Fibroblast of lung (primary cell): Measurements from ENCODE around the gene TSR3. TPM values are rescaled to one million over a fixed set of nuclear protein-coding genes. Genes with fewer than 3 reads are reported as not detected.

Source experiments
- DNase-seq, 2 donors: peaks; one replicate each; pipeline versions ENCODE4 v3.0.0 to v3.0.0-alpha.2; 2010; ENCODE audit warnings: low read depth in 2 of 2
- H2AFZ ChIP-seq: 2 replicates; pipeline ENCODE4 v1.5.1; 2012; ENCODE audit warnings: low read length, control low read depth, inconsistent platforms
- H3K27ac ChIP-seq: 2 replicates; pipeline ENCODE4 v1.5.1; 2011; ENCODE audit warnings: low read length, control low read depth; ENCODE audit not compliant: insufficient read depth
- H3K27me3 ChIP-seq: 2 replicates; pipeline ENCODE4 v1.5.1; 2011; ENCODE audit warnings: mild to moderate bottlenecking, low read length; ENCODE audit not compliant: control insufficient read depth, insufficient read depth
- H3K36me3 ChIP-seq: 2 replicates; pipeline ENCODE4 v1.5.1; 2011; ENCODE audit warnings: low read length; ENCODE audit not compliant: control insufficient read depth, insufficient read depth
- H3K4me1 ChIP-seq: 2 replicates; pipeline ENCODE4 v1.5.1; 2011; ENCODE audit warnings: low read length; ENCODE audit not compliant: control insufficient read depth, insufficient read depth; ENCODE audit errors: extremely low read depth
- H3K4me2 ChIP-seq: 2 replicates; pipeline ENCODE4 v1.5.1; 2011; ENCODE audit warnings: low read length, control low read depth; ENCODE audit not compliant: insufficient read depth; ENCODE audit errors: extremely low read depth
- H3K4me3 ChIP-seq, 4 experiments: fragments of 200-600 bp in 1 of 4; sonication (generic) in 1 of 4; replicated peaks in 1 of 4; 2 replicates each; pipeline ENCODE4 v1.5.1; 2011 to 2016; ENCODE audit warnings: low read length in 4 of 4, low read depth in 3 of 4, mild to moderate bottlenecking in 3 of 4, control low read depth in 2 of 4, inconsistent platforms in 1 of 4, mixed read lengths in 1 of 4; ENCODE audit not compliant: insufficient read depth in 1 of 4; ENCODE audit errors: control extremely low read depth in 1 of 4
- H3K79me2 ChIP-seq: 2 replicates; pipeline ENCODE4 v1.5.1; 2012; ENCODE audit warnings: mild to moderate bottlenecking, low read length, inconsistent platforms; ENCODE audit not compliant: control insufficient read depth, insufficient read depth
- H3K9ac ChIP-seq: 2 replicates; pipeline ENCODE4 v1.5.1; 2011; ENCODE audit warnings: mild to moderate bottlenecking, low read length, control low read depth; ENCODE audit not compliant: insufficient read depth
- H3K9me3 ChIP-seq: 2 replicates; pipeline ENCODE4 v1.5.1; 2012; ENCODE audit warnings: low read depth, low read length; ENCODE audit not compliant: control insufficient read depth, insufficient read depth
- H4K20me1 ChIP-seq: 2 replicates; pipeline ENCODE4 v1.5.1; 2011; ENCODE audit warnings: low read length; ENCODE audit not compliant: control insufficient read depth, insufficient read depth; ENCODE audit errors: extremely low read depth
- EZH2 ChIP-seq: IDR thresholded peaks from 2 replicates; pipeline ENCODE4 v1.5.1; 2012; ENCODE audit warnings: low read length, control low read depth, mild to moderate bottlenecking; ENCODE audit errors: missing control alignments
- polyA plus RNA-seq, 2 donors: library from polyadenylated mRNA; depleted of rRNA in 1 of 2; stranded (reverse) in 1 of 2; unstranded in 1 of 2; fragments of >200 nt; gene quantifications; 2 replicates each; pipeline ENCODE4 v1.2.1, GENCODE V29; 2011 to 2012; ENCODE audit warnings: missing spikeins in 1 of 2
- total RNA-seq: library from RNA; depleted of rRNA; stranded (reverse); fragments of >200 nt; gene quantifications from 2 replicates; pipeline ENCODE4 v1.2.1, GENCODE V29; 2014
- TF ChIP-seq, protein P1 (sequence below), 2 donors: IDR thresholded peaks in 1 of 2; conservative IDR thresholded peaks in 1 of 2; 1 replicate in 1 of 2; 2 replicates in 1 of 2; pipeline ENCODE4 v1.5.1; 2011 to 2012; ENCODE audit warnings: low read length in 2 of 2, control low read depth in 1 of 2, inconsistent platforms in 1 of 2, low read depth in 1 of 2, mild to moderate bottlenecking in 1 of 2

The TSR3 gene
- total and polyA plus RNA-seq, 2 donors (not counting 1 experiment from before 2014, with no cell fraction given) = 36.2 to 77.6 TPM

DNA sequence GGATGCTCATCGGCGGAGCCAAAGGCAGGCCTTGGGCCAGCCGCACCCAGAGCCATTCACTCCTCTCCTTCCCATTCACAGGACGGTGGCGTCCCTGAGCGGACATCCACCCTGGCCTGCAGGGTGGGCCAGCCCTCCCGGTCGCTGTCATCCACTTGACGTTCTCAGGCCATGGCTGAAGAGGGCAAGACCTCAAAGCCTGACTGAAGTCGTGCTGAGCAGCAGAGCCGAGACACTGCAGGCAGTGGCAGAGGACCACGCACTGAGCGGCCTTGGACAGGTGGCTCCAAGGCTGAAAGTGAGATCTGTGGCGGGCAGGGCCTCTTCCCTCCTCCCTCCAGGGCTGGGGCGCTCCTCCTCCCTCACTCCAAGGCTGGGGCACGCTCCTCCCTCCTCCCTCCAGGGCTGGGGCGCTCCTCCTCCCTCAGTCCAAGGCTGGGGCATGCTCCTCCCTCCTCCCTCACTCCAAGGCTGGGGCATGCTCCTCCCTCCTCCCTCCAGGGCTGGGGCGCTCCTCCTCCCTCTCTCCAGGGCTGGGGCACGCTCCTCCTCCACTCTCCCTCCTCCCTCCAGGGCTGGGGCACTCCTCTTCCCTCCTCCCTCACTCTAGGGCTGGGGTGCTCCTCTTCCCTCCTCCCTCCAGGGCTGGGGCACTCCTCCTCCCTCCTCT, 24.2 kb upstream of the TSR3 start:
- Histone ChIP-seq H3K4me3 (no peak overlapping the region), H3K36me3 (peaks cover 3% of the 10 kb centered on the region), H3K4me2 (no peak overlapping the region), H3K27me3 (no peaks in the 10 kb centered on the region), H4K20me1 (no peaks in the 10 kb centered on the region), H3K9ac (no peak overlapping the region), H2AFZ (no peak overlapping the region), H3K27ac (no peak overlapping the region), H3K9me3 (no peaks in the 10 kb centered on the region), H3K4me1 (no peaks in the 10 kb centered on the region), H3K79me2 (no peaks in the 10 kb centered on the region)
- DNase-seq = no peak
- TF ChIP-seq, protein P1, sequence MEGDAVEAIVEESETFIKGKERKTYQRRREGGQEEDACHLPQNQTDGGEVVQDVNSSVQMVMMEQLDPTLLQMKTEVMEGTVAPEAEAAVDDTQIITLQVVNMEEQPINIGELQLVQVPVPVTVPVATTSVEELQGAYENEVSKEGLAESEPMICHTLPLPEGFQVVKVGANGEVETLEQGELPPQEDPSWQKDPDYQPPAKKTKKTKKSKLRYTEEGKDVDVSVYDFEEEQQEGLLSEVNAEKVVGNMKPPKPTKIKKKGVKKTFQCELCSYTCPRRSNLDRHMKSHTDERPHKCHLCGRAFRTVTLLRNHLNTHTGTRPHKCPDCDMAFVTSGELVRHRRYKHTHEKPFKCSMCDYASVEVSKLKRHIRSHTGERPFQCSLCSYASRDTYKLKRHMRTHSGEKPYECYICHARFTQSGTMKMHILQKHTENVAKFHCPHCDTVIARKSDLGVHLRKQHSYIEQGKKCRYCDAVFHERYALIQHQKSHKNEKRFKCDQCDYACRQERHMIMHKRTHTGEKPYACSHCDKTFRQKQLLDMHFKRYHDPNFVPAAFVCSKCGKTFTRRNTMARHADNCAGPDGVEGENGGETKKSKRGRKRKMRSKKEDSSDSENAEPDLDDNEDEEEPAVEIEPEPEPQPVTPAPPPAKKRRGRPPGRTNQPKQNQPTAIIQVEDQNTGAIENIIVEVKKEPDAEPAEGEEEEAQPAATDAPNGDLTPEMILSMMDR (conservative IDR thresholded peaks at IDR 0.05 in 1 of 2, IDR thresholded peaks at IDR 0.05 in 1 of 2; ENCODE audit: low read depth in 1 of 2, low read length in 2 of 2) = no peak
- no peak for TF ChIP-seq EZH2

DNA sequence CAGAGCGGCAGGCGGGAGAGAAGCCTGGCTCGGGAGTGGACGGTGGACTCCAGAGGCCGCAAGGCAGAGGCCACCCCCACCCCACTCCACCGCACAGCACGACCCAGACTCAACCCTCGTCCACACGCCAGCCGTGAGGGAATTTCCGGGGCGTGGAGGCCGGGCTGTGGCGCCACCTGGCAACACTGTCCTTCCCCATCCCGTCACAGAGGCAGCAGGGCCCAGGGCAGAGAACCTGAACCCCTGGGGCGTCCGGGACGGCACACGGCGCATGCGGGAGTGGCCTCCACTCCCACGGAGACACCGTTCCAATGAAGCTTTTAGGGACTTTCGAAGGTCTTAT, 23.6 kb upstream of the TSR3 start:
- H3K9me3 ChIP-seq = no peaks in the 10 kb centered on the region

DNA sequence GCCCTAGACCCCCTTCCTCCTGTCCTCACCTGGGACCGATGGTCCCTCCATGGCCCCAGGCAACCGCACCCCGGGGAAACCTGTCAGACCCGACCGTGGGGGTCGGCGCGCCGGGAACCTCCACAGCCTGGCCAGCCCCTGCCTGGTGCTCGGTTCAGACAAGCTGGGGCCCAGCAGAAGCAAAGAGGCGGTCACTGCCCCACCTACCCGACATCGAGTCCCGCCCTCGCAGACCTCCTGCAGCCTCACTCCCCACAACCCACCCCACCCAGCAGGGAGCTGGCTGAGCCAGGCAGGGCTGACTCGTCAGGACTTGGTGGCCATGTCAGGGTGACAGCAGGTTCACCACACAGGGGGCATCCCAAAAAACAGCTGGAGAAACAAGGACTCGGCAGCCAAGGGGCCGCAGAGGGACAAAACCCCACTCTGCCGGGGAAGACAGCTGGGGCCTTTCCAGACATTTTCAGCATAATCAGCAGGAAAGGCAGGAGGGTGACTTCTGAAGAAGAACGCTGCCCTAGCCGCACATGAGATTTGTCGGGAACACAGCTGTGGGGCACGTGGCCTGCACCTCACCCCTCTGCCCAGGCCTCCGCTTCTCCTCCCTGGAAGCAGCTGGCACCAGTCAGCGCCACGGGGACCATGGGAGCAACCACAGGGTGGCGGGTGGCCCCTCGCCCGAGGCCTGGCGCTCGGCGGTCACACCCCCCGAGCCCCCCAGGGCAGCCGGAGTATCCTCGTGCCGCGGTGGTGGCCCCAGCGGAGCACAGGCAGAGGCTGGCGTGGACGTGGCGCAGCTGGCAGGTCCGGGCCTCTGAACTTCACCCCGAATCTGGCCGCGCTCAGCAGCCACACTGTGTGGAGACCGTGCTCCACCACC, 23.0 kb upstream of the TSR3 start:
- Histone ChIP-seq H2AFZ (no peak overlapping the region), H4K20me1 (no peaks in the 10 kb centered on the region), H3K4me1 (no peaks in the 10 kb centered on the region), H3K4me3 (no peak overlapping the region), H3K36me3 (peaks cover 5% of the 10 kb centered on the region), H3K79me2 (no peaks in the 10 kb centered on the region), H3K27ac (no peak overlapping the region), H3K9me3 (no peaks in the 10 kb centered on the region), H3K27me3 (no peaks in the 10 kb centered on the region), H3K9ac (no peak overlapping the region), H3K4me2 (no peak overlapping the region)
- DNase-seq = no peak
- no peak for TF ChIP-seq EZH2
- TF ChIP-seq, protein P1 (conservative IDR thresholded peaks at IDR 0.05 in 1 of 2, IDR thresholded peaks at IDR 0.05 in 1 of 2; ENCODE audit: low read depth in 1 of 2, low read length in 2 of 2) = no peak

More for the DNA sequence above, 23.6 kb upstream of the TSR3 start:
- Histone ChIP-seq H2AFZ (no peak overlapping the region), H3K4me1 (no peaks in the 10 kb centered on the region), H3K36me3 (peaks cover 3% of the 10 kb centered on the region), H3K9ac (no peak overlapping the region), H3K27me3 (no peaks in the 10 kb centered on the region), H4K20me1 (no peaks in the 10 kb centered on the region), H3K4me2 (no peak overlapping the region), H3K27ac (no peak overlapping the region), H3K4me3 (no peak overlapping the region), H3K79me2 (no peaks in the 10 kb centered on the region)
- TF ChIP-seq, protein P1 (conservative IDR thresholded peaks at IDR 0.05 in 1 of 2, IDR thresholded peaks at IDR 0.05 in 1 of 2; ENCODE audit: low read depth in 1 of 2, low read length in 2 of 2) = no peak
- TF ChIP-seq EZH2 = no peak
- no peak for DNase-seq
